GM12878 (cell line): ENCODE measurements around the gene FARSB. TPM values are rescaled to one million over a fixed set of nuclear protein-coding genes. Genes with fewer than 3 reads are reported as not detected.

Source experiments
- ATAC-seq: fragments of 200-7000 bp; cut with Tn5 transposase; 3 replicates; pipeline ENCODE4 v1.9.1; 2020; ENCODE audit warnings: mild to moderate bottlenecking, moderate library complexity
- BruUV-seq: library from RNA; stranded (reverse); fragments of 400-500 nt; replicated peaks from 2 replicates; lab custom pipeline; 2021; lab: Mats Ljungman, UMichigan
- CTCF ChIA-PET: fragments of 300-600 bp; sonication (Branson Sonifier 250); formaldehyde crosslinking; extraction: SDS; loops from one replicate; lab custom pipeline; 2021; ENCODE audit warnings: inconsistent platforms; lab: Yijun Ruan, JAX
- POLR2A ChIA-PET: fragments of 350-600 bp; formaldehyde crosslinking; extraction: SDS; loops from one replicate; lab custom pipeline; 2021; ENCODE audit warnings: inconsistent platforms; lab: Charles Lee
- RAD21 ChIA-PET: fragments of 300-600 bp; sonication (Branson Sonifier 250); formaldehyde crosslinking; loops from one replicate; lab custom pipeline; 2023; ENCODE audit warnings: antibody characterized with exemption; ENCODE audit not compliant: unreplicated experiment; lab: Charles Lee
- SMC1A ChIA-PET: fragments of 300-600 bp; sonication (Branson Sonifier 250); formaldehyde crosslinking; loops from one replicate; lab custom pipeline; 2023; ENCODE audit not compliant: unreplicated experiment, uncharacterized antibody; lab: Charles Lee
- DNase-seq: peaks from one replicate; pipeline ENCODE4 v3.0.0-alpha.2; 2011; ENCODE audit warnings: low read depth, low spot score
- FAIRE-seq: peaks from 3 replicates; lab custom pipeline; 2011; peaks lifted over from hg19 to GRCh38; lab: Jason Lieb, UNC
- H2AFZ ChIP-seq: 2 replicates; pipeline ENCODE4 v1.6.0; 2011; ENCODE audit warnings: low read depth, low read length, control low read depth; ENCODE audit not compliant: control insufficient read depth
- H3K27ac ChIP-seq: 2 replicates; pipeline ENCODE4 v1.5.1; 2011; ENCODE audit warnings: control low read depth; ENCODE audit not compliant: control insufficient read depth, insufficient read depth
- H3K27me3 ChIP-seq, 2 experiments: replicated peaks in 1 of 2; 2 replicates each; pipeline versions ENCODE4 v1.6.0 to v1.6.1; 2011; ENCODE audit warnings: low read length in 1 of 2; ENCODE audit not compliant: control insufficient read depth in 2 of 2, insufficient read depth in 2 of 2
- H3K36me3 ChIP-seq, 2 experiments: 2 replicates each; pipeline ENCODE4 v1.5.1; 2011; ENCODE audit warnings: low read length in 1 of 2; ENCODE audit not compliant: control insufficient read depth in 2 of 2, insufficient read depth in 2 of 2
- H3K4me1 ChIP-seq: 2 replicates; pipeline ENCODE4 v1.6.1; 2011; ENCODE audit warnings: mild to moderate bottlenecking, low read length, moderate library complexity, mixed read lengths; ENCODE audit not compliant: control insufficient read depth, insufficient read depth
- H3K4me2 ChIP-seq: 2 replicates; pipeline ENCODE4 v1.6.0; 2011; ENCODE audit warnings: control low read depth; ENCODE audit not compliant: control insufficient read depth, insufficient read depth
- H3K4me3 ChIP-seq: fragments of 200-600 bp; sonication (generic); 2 replicates; pipeline ENCODE4 v1.5.1; 2016
- H3K79me2 ChIP-seq: 2 replicates; pipeline ENCODE4 v1.6.0; 2011; ENCODE audit warnings: low read length; ENCODE audit not compliant: control insufficient read depth, insufficient read depth
- H3K9ac ChIP-seq: 2 replicates; pipeline ENCODE4 v1.8.0; 2011; ENCODE audit warnings: low read length, control low read depth, mixed read lengths; ENCODE audit not compliant: control insufficient read depth, insufficient read depth
- H3K9me3 ChIP-seq: replicated peaks from 3 replicates; pipeline ENCODE4 v1.5.1; 2011; ENCODE audit warnings: mild to moderate bottlenecking, low read length; ENCODE audit not compliant: control insufficient read depth, insufficient read depth
- H4K20me1 ChIP-seq: 2 replicates; pipeline ENCODE4 v1.6.0; 2011; ENCODE audit not compliant: control insufficient read depth, insufficient read depth
- BACH1 ChIP-seq: fragments of 450-650 bp; IDR thresholded peaks from 2 replicates; pipeline ENCODE4 v1.6.1; 2017; ENCODE audit warnings: mild to moderate bottlenecking, borderline replicate concordance
- CHD1 ChIP-seq: IDR thresholded peaks from 2 replicates; pipeline ENCODE4 v1.6.1; 2012; ENCODE audit warnings: low read depth, low read length, improper control_type of control experiment
- JUNB ChIP-seq: IDR thresholded peaks from 2 replicates; pipeline ENCODE4 v1.6.1; 2016; ENCODE audit warnings: antibody characterized with exemption, mild to moderate bottlenecking
- RUNX3 ChIP-seq: IDR thresholded peaks from 2 replicates; pipeline ENCODE4 v1.6.1; 2012; ENCODE audit warnings: low read length, inconsistent platforms
- WGBS: methylation state at CpG from one replicate; pipeline ENCODE4 v1.1.6; 2016; ENCODE audit warnings: low lambda C conversion rate; ENCODE audit not compliant: insufficient replicate concordance, insufficient coverage; ENCODE audit errors: missing lambda C conversion rate; 5-methylcytosine and 5-hydroxymethylcytosine counted together
- in situ Hi-C: fragments of 300-500 bp; cut with MboI; formaldehyde crosslinking; loops from 9 replicates; pipeline ENCODE4 v1.14.3; 2018; ENCODE audit warnings: mixed read lengths
- intact Hi-C: fragments of 100-400 bp; cut with micrococcal nuclease; formaldehyde crosslinking; loops from one replicate; pipeline ENCODE4 v1.14.2; 2022; ENCODE audit not compliant: unreplicated experiment
- polyA plus RNA-seq, 11 experiments: library from polyadenylated mRNA; depleted of rRNA in 4 of 11; unstranded in 6 of 11; stranded (reverse) in 5 of 11; fragments of >200 nt; fragmentation: Nextera tagmentation in 4 of 11; fragmentation: Illumina TruSeq in 1 of 11; extraction: Ambion mirVana in 4 of 11; extraction: Trizol in 1 of 11; gene quantifications; 1 replicate in 1 of 11; 2 replicates in 10 of 11; pipeline versions ENCODE4 v1.2.1 to v1.2.3, GENCODE V29; 2011 to 2016; ENCODE audit warnings: inconsistent platforms in 2 of 11, missing spikeins in 2 of 11, low read depth in 1 of 11
- total RNA-seq, 4 experiments: library from RNA; depleted of rRNA in 3 of 4; stranded (reverse); fragments of >200 nt in 3 of 4; fragmentation: Illumina TruSeq in 1 of 4; extraction: Trizol in 1 of 4; gene quantifications; 2 replicates each; pipeline versions ENCODE4 v1.2.1 to v1.2.3, GENCODE V29; 2013 to 2021

FARSB gene
- total and polyA plus RNA-seq, 10 of the 15 experiments (the other 5 are each of a cell fraction or from before 2014, with no cell fraction given), result 32.4 to 127 (median 73.8) TPM

DNA sequence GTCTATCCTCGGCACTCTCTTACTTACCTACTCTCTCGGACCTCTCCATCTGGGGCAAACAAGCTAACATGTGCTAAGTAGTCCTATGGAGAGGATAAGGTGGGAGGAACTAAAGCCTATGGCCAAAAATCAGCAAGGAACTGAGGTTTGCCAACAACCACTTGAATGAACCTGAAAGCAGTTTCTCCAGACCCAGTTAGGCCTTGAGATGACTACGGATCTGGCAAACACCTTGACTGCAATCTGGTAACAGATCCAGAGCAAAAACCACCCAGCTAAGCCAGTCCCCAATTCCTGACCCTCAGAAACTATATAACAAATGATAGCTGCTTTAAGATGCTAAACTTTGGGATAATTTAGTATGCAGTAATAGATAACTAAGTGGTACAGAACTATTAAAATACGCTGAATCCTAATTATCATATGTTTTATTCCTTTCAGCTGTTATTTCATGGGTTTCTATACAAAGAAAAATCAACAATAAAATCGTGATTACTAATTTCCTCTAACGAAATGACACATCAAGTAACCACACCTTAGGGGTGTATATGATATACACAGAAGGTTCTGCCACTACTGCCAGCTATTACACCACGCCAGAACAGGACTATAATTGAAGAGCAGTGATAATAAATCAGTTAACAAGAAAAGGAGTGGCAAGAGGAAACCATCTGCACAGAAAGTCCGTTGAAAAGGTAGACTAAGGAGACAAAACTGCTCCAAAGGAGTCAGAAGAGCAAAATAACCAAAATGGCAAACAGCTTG is 3.2 kb downstream of the FARSB start:
- Histone ChIP-seq H3K9me3 (no peaks in the 10 kb centered on the region), H3K27me3 (no peaks in the 10 kb centered on the region), H3K27ac (no peak overlapping the region; the same call in 1 of the 2 replicates), H3K4me2 (peak overlapping the region; percentile 67), H3K79me2 (peaks cover 68% of the 10 kb centered on the region), H3K4me3 (peak overlapping the region; percentile 95; the same call in 1 of the 2 replicates), H4K20me1 (no peaks in the 10 kb centered on the region; the same call in 1 of the 2 replicates), H2AFZ (no peak overlapping the region), H3K4me1 (peaks cover 20% of the 10 kb centered on the region), H3K9ac (no peak overlapping the region), H3K36me3 (peaks cover 3 to 11% of the 10 kb centered on the region in 2 experiments)
- ATAC-seq (no peak), FAIRE-seq (no peak), DNase-seq (no peak)
- in situ Hi-C loops, result no loop called here
- ChIA-PET POLR2A (interaction anchor here (0.7 kb wide), 2 partner anchors 15 to 260 kb away, joined by 3 read pairs; no protein-coding TSS in a partner anchor), SMC1A (interaction anchor here (0.8 to 4.6 kb wide), 5 partner anchors 11 to 334 kb away, joined by 3 to 16 read pairs (median 5); no protein-coding TSS in a partner anchor), RAD21 (interaction anchor here (1.5 kb wide), 1 partner anchor 335 kb away, joined by 6 read pairs; no protein-coding TSS in a partner anchor), CTCF (interaction anchor here (0.7 to 2.1 kb wide), 4 partner anchors 9 to 334 kb away, joined by 4 to 9 read pairs (median 5); no protein-coding TSS in a partner anchor)
- intact Hi-C loops, result loop anchor here (5.0 kb wide), 1 partner anchor 225 kb away; no protein-coding TSS in a partner anchor
- 50% methylated on average over 8 of the region's 8 CpGs for WGBS
- TF ChIP-seq CHD1 (no peak), BACH1 (no peak), JUNB (peak; percentile 53; the same call in 1 of the 2 replicates), RUNX3 (peak; percentile 30; the same call in 1 of the 2 replicates)
- BruUV-seq, result no TSS peak
